ENCODE results near the gene ZSWIM6. TPM values are rescaled to one million over a fixed set of nuclear protein-coding genes. Genes with fewer than 3 reads are reported as not detected.
A peak's percentile ranks its signal among the peaks of the same experiment; 100 is the strongest.

ZSWIM6 gene
- total and polyA plus RNA-seq, 4 donors: 5.9 to 21.6 (median 13.3) TPM

DNA sequence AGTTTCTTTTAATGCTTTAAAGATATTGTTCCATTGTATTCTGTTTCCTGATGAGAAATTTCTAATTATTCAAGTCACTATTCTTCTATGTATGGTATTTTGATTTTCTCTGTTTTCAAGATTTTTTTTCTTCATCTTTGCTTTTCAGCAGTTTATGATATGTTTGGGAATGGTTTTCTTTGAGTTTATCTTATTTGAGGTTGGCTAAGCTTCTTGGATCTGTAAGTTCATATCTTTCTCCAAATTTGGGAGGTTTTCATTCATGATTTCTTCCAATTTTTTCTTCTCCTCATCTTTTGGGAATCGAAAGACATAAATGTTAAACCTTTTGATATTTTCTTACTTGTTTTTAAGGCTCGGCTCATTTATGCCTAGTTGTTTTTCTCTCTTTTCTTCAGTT is 184.9 kb downstream of the ZSWIM6 start:
- peaks cover 0 to 4% (median 0%) of the 10 kb centered on the region in 5 donors for H3K4me1 ChIP-seq (ENCODE audit: control insufficient read depth in 5 of 5, insufficient read depth in 5 of 5, low read length in 5 of 5)
- no peaks in the 10 kb centered on the region for H3K27me3 ChIP-seq (ENCODE audit: control insufficient read depth in 3 of 3, insufficient read depth in 3 of 3, low read length in 2 of 3)
- DNase-seq: no peak
- no peak overlapping the region for H3K9ac ChIP-seq (ENCODE audit: insufficient read depth in 1 of 2, low read length in 2 of 2)
- peaks cover 0 to 7% (median 3%) of the 10 kb centered on the region in 4 donors for H3K36me3 ChIP-seq (ENCODE audit: control insufficient read depth in 4 of 4, insufficient read depth in 4 of 4, low read length in 4 of 4)
- ATAC-seq (ENCODE audit: insufficient read depth, low FRiP score): no peak
- H3K27ac ChIP-seq (ENCODE audit: low read depth in 1 of 2, low read length in 1 of 2): no peak overlapping the region
- H3K4me3 ChIP-seq: no peak overlapping the region
- WGBS, 2 donors: 95 to 98% methylated on average over 2 of the region's 2 CpGs
- peaks cover 0 to 4% (median 1%) of the 10 kb centered on the region in 4 donors for H3K9me3 ChIP-seq (ENCODE audit: control insufficient read depth in 4 of 4, insufficient read depth in 3 of 4, low read length in 3 of 4)
- TF ChIP-seq, protein P1, sequence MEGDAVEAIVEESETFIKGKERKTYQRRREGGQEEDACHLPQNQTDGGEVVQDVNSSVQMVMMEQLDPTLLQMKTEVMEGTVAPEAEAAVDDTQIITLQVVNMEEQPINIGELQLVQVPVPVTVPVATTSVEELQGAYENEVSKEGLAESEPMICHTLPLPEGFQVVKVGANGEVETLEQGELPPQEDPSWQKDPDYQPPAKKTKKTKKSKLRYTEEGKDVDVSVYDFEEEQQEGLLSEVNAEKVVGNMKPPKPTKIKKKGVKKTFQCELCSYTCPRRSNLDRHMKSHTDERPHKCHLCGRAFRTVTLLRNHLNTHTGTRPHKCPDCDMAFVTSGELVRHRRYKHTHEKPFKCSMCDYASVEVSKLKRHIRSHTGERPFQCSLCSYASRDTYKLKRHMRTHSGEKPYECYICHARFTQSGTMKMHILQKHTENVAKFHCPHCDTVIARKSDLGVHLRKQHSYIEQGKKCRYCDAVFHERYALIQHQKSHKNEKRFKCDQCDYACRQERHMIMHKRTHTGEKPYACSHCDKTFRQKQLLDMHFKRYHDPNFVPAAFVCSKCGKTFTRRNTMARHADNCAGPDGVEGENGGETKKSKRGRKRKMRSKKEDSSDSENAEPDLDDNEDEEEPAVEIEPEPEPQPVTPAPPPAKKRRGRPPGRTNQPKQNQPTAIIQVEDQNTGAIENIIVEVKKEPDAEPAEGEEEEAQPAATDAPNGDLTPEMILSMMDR (IDR thresholded peaks at IDR 0.05; ENCODE audit: control extremely low read depth, extremely low read depth): no peak

DNA sequence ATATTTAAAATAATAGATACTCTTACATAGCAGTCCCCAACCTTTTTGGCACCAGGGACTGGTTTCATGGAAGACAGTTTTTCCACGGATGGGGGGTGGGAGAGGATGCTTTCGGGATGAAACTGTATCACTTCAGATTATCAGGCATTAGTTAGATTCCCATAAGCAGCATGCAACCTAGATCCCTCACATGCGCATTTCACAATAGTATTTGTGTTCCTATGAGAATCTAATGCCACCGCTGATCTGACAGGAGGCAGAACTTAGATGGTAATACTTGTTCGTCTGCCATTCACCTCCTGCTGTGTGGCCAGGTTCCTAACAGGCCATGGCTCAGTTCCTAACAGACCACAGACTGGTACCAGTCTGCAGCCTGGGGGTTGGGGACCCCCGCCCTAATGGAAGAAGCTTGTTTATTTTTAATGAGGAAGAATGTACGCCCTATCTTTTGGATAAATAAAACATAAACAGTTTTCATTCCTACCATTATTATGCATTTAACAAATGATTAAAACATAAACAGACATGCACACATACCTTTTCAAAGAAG is 187.7 kb downstream of the ZSWIM6 start:
- no peak overlapping the region for H3K9ac ChIP-seq (ENCODE audit: insufficient read depth in 1 of 2, low read length in 2 of 2)
- whole genome bisulfite sequencing, 2 donors: 77 to 80% methylated on average over 7 of the region's 7 CpGs
- DNase-seq (peak in 1 of 3 donors; percentile 21), ATAC-seq (ENCODE audit: insufficient read depth, low FRiP score) (no peak)
- peaks cover 0 to 7% (median 0%) of the 10 kb centered on the region in 4 donors for H3K36me3 ChIP-seq (ENCODE audit: control insufficient read depth in 4 of 4, insufficient read depth in 4 of 4, low read length in 4 of 4)
- H3K27me3 ChIP-seq (ENCODE audit: control insufficient read depth in 3 of 3, insufficient read depth in 3 of 3, low read length in 2 of 3): no peaks in the 10 kb centered on the region
- peaks cover 0 to 8% (median 1%) of the 10 kb centered on the region in 5 donors for H3K4me1 ChIP-seq (ENCODE audit: control insufficient read depth in 5 of 5, insufficient read depth in 5 of 5, low read length in 5 of 5)
- TF ChIP-seq, protein P1 (IDR thresholded peaks at IDR 0.05; ENCODE audit: control extremely low read depth, extremely low read depth): no peak
- H3K9me3 ChIP-seq (ENCODE audit: control insufficient read depth in 4 of 4, insufficient read depth in 3 of 4, low read length in 3 of 4): peaks cover 0 to 3% (median 1%) of the 10 kb centered on the region in 4 donors
- no peak overlapping the region for H3K4me3 ChIP-seq
- no peak overlapping the region for H3K27ac ChIP-seq (ENCODE audit: low read depth in 1 of 2, low read length in 1 of 2)

DNA sequence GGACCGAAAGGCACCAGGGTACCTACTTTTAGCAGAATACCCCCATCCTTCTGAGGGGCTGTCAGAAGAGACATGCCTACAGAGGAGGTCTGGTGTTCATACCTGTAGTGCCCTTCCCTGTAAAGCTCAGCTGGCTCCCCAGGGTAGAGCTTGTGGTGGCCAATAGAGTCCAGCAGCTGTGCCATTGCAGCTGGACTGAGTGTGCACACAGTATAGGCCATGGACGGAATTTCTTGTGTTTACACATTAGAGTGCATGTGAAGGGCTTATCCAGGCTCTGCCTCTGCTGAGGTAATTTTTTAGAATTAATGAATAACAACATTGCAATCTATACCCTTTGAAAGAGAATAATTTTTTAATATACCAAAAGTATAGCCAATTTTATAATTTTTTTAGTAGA is 191.0 kb downstream of the ZSWIM6 start:
- peak in 2 of 3 donors; percentile 33 to 53 for DNase-seq
- H3K36me3 ChIP-seq (ENCODE audit: control insufficient read depth in 4 of 4, insufficient read depth in 4 of 4, low read length in 4 of 4): peaks cover 1 to 10% (median 6%) of the 10 kb centered on the region in 4 donors

More for the DNA sequence above, 191.0 kb downstream of the ZSWIM6 start:
- Histone ChIP-seq H3K27ac (ENCODE audit: low read depth in 1 of 2, low read length in 1 of 2) (no peak overlapping the region), H3K27me3 (ENCODE audit: control insufficient read depth in 3 of 3, insufficient read depth in 3 of 3, low read length in 2 of 3) (no peaks in the 10 kb centered on the region), H3K4me1 (ENCODE audit: control insufficient read depth in 5 of 5, insufficient read depth in 5 of 5, low read length in 5 of 5) (peaks cover 0 to 24% (median 4%) of the 10 kb centered on the region in 5 donors), H3K9me3 (ENCODE audit: control insufficient read depth in 4 of 4, insufficient read depth in 3 of 4, low read length in 3 of 4) (no peaks in the 10 kb centered on the region), H3K9ac (ENCODE audit: insufficient read depth in 1 of 2, low read length in 2 of 2) (no peak overlapping the region), H3K4me3 (no peak overlapping the region)
- TF ChIP-seq, protein P1 (IDR thresholded peaks at IDR 0.05; ENCODE audit: control extremely low read depth, extremely low read depth): no peak
- ATAC-seq (ENCODE audit: insufficient read depth, low FRiP score): no peak
- WGBS, 2 donors: 89 to 94% methylated on average over 2 of the region's 2 CpGs

All from lung (tissue), 12 donors.